ENCODE data around the gene SLC25A19. TPM values are rescaled to one million over a fixed set of nuclear protein-coding genes. Genes with fewer than 3 reads are reported as not detected.

Gene SLC25A19
- total and polyA plus RNA-seq, 2 of the 8 experiments (the other 6 are each of a cell fraction or from before 2014, with no cell fraction given): 28.6 to 32.6 TPM

GRCh38 chr17:75271233-75271954, 17.8 kb downstream of the SLC25A19 start (continued):
- no peak for TF ChIP-seq ATF2 (IDR thresholded peaks at IDR 0.05; ENCODE audit: low read length)
- TF ChIP-seq SIX5 (IDR thresholded peaks at IDR 0.05; ENCODE audit: low read depth, low read length): no peak
- TF ChIP-seq PHF8 (conservative IDR thresholded peaks at IDR 0.05; ENCODE audit: low read depth, low read length): peak; percentile 31; the same call in 1 of the 2 replicates
- TF ChIP-seq CTCF (IDR thresholded peaks at IDR 0.05; ENCODE audit: control extremely low read depth in 1 of 3, insufficient read depth in 1 of 3, low read depth in 1 of 3, low read length in 3 of 3): peak; percentile 80 to 87 (median 86)
- no peak for TF ChIP-seq HDAC2 (IDR thresholded peaks at IDR 0.05; ENCODE audit: borderline replicate concordance in 1 of 2, low read depth in 2 of 2, low read length in 2 of 2)
- no peak for TF ChIP-seq CHD2 (IDR thresholded peaks at IDR 0.05; ENCODE audit: low read length)
- TF ChIP-seq NRF1 (IDR thresholded peaks at IDR 0.05; ENCODE audit: low read depth, low read length): no peak
- TF ChIP-seq RXRA (IDR thresholded peaks at IDR 0.05; ENCODE audit: insufficient read depth, low read depth, low read length): no peak
- TF ChIP-seq NANOG (IDR thresholded peaks at IDR 0.05; ENCODE audit: insufficient read depth, low read depth, low read length, poor library complexity, severe bottlenecking): no peak
- no peak for TF ChIP-seq CHD1 (IDR thresholded peaks at IDR 0.05; ENCODE audit: low read depth, low read length)
- TF ChIP-seq CEBPB (IDR thresholded peaks at IDR 0.05; ENCODE audit: low read depth, low read length): no peak
- no peak for TF ChIP-seq FOSL1 (IDR thresholded peaks at IDR 0.05; ENCODE audit: insufficient read depth, low read depth, low read length)
- TF ChIP-seq RNF2 (IDR thresholded peaks at IDR 0.05; ENCODE audit: borderline replicate concordance, low read depth, low read length, missing control alignments, poor library complexity, severe bottlenecking): no peak
- TF ChIP-seq TAF1 (IDR thresholded peaks at IDR 0.05; ENCODE audit: low read depth, low read length): no peak
- TF ChIP-seq GABPA (IDR thresholded peaks at IDR 0.05; ENCODE audit: borderline replicate concordance, insufficient read depth, low read length): no peak
- no peak for TF ChIP-seq SAP30 (IDR thresholded peaks at IDR 0.05; ENCODE audit: insufficient read depth, insufficient replicate concordance, low read length)
- TF ChIP-seq ZNF274 (IDR thresholded peaks at IDR 0.05; ENCODE audit: borderline replicate concordance, extremely low read depth, low read length): no peak
- no peak for TF ChIP-seq TBP (IDR thresholded peaks at IDR 0.05; ENCODE audit: low read depth, low read length)
